NCI-H2171 (cell line): ENCODE measurements around the gene PPP1R9B.

Experiments used
- DNase-seq: peaks from one replicate; lab custom pipeline; 2025; lab: John Stamatoyannopoulos, UW

Gene PPP1R9B

DNA sequence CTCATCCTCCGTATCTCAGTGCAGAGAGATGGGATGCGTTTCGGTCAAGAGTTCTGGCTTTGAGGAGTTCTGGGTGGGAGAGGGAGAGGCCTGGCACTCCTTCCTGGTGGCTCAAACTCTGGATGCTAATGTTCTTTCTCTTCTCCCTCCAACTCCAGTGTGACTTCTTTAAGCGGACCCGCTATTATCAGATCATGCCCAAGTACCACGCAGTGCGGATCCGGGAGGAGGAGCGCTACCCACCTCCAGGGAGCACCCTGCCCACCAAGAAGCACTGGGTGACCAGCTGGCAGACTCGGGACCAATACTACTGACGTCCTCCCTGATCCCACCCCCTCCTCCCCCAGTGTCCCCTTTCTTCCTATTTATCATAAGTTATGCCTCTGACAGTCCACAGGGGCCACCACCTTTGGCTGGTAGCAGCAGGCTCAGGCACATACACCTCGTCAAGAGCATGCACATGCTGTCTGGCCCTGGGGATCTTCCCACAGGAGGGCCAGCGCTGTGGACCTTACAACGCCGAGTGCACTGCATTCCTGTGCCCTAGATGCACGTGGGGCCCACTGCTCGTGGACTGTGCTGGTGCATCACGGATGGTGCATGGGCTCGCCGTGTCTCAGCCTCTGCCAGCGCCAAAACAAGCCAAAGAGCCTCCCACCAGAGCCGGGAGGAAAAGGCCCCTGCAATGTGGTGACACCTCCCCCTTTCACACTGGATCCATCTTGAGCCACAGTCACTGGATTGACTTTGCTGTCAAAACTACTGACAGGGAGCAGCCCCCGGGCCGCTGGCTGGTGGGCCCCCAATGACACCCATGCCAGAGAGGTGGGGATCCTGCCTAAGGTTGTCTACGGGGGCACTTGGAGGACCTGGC is 61.3 kb downstream of the PPP1R9B start:
- DNase-seq = no peak

GRCh38 chr17:50087912-50088405 is 62.5 kb downstream of the PPP1R9B start:
- DNase-seq = no peak

- peak; percentile 42 for DNase-seq
These were observed 63.1 kb downstream of the PPP1R9B start for GRCh38 chr17:50087246-50087911.
